Erythroblast (primary cell): ENCODE data around the gene ABCC9.

ENCODE experiments used
- GATA1 ChIP-seq: IDR thresholded peaks from 2 replicates; pipeline ENCODE4 v1.6.1; 2011; ENCODE audit warnings: low read depth, mild to moderate bottlenecking, control low read depth, low read length, moderate library complexity
- POLR2A ChIP-seq: IDR thresholded peaks from 2 replicates; pipeline ENCODE4 v1.6.1; 2011; ENCODE audit warnings: mild to moderate bottlenecking, low read length

GRCh38 chr12:21913823-21914222 lies 27.4 kb downstream of the ABCC9 start:
- TF ChIP-seq POLR2A (no peak), GATA1 (no peak)
